Measurements from ENCODE around the gene ZNF891.

DNA sequence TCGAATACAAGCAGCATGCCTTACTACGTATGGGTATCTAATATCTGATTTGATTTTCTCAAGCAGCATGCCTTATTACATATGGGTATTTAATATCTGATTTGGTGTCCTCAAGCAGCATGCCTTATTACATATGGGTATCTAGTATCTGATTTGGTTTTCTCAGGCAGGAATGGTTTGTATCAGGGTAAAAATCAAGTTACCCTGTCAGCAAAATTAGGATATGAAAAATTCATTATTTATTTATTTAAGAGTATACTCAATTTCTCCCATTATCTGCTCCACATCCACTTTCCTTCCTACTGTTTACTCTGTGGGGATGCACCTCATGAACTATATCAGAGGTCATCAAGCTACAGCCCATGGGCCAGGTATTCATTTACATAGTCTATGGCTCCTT lies 21.9 kb downstream of the ZNF891 start:
- TF ChIP-seq, protein P1, sequence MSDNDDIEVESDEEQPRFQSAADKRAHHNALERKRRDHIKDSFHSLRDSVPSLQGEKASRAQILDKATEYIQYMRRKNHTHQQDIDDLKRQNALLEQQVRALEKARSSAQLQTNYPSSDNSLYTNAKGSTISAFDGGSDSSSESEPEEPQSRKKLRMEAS (IDR thresholded peaks at IDR 0.05; ENCODE audit: low read depth, low read length): no peak
- TF ChIP-seq, protein P2, sequence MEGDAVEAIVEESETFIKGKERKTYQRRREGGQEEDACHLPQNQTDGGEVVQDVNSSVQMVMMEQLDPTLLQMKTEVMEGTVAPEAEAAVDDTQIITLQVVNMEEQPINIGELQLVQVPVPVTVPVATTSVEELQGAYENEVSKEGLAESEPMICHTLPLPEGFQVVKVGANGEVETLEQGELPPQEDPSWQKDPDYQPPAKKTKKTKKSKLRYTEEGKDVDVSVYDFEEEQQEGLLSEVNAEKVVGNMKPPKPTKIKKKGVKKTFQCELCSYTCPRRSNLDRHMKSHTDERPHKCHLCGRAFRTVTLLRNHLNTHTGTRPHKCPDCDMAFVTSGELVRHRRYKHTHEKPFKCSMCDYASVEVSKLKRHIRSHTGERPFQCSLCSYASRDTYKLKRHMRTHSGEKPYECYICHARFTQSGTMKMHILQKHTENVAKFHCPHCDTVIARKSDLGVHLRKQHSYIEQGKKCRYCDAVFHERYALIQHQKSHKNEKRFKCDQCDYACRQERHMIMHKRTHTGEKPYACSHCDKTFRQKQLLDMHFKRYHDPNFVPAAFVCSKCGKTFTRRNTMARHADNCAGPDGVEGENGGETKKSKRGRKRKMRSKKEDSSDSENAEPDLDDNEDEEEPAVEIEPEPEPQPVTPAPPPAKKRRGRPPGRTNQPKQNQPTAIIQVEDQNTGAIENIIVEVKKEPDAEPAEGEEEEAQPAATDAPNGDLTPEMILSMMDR (IDR thresholded peaks at IDR 0.05; ENCODE audit: low read depth, low read length): no peak

Data from NB4 (cell line).